GM18519 (cell line): ENCODE measurements around the gene SKI.
"Not testable (repeated sequence)": the region's sequence is repeated elsewhere in the genome, so short reads cannot be mapped to it uniquely, and the experiment has no call there.

ENCODE experiments used
- ATAC-seq: cut with Tn5 transposase; IDR thresholded peaks from one replicate; pipeline ENCODE4 v1.9.1; 2021; ENCODE audit warnings: mild to moderate bottlenecking, moderate library complexity; ENCODE audit not compliant: unreplicated experiment, low FRiP score

Gene SKI

DNA sequence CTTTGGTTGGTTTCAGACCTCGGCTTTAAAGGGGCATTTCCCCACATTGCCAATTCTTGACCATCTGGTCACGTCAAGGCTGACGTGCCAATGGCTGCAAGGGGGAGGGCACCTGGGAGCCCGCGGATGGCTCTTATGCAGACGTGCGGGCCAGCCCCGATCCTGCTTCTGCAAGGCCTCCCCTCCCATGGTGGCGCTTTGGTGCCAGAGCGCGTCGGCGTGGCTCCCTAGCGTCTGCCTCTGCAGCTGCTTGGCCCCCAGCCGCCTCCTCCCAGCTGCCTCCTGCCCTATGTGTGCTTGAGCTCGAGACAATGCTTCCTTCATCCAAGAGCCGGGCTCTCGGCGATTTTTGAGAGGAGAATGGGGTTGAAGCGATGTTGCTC is 29.1 kb downstream of the SKI start:
- ATAC-seq = no peak

DNA sequence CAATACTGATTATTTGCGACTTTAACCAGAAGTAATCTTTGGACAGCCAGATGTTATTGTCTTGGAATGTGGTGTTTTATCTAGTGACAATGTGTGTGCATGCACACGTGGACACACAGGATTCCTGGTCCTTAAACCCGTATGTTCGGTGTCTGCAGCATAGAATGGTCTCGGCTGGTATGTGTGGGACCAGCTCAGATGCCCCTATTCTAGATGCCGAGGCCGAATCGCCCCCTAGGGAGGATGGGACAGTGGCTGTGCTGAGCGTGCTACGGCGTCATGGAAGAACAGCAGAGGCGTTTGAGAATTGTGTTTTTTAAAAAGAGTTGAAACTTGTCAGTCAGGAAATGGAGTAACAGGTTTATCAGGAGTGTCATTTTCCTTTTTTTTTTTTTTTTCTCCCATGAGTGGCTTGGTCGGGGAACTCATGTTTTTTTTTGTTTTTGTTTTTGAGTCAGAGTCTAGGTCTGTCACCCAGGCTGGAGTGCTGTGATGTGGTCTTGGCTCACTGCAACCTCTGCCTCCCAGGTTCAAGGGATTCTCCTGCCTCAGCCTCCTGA is 30.1 kb downstream of the SKI start:
- ATAC-seq = no peak

DNA sequence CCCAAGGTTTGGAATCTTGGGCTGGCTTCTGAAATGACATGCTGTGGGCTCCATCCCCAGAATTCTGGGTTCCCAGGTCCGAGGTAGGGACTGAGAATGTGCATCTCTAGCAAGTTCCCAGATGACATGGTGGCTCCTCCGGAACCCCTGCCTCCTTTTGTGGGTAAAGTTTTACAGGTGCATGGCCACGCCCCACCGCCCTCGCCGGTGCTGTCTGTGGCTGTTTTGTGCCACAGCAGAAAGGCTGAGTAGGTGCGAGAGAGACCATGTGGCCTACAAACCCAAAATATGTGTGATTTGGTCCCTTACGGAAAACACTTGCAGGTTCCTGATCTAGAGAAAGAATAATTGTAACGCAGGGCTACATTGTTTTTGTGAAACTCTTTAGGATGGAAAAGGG is 30.9 kb downstream of the SKI start:
- ATAC-seq = no peak

DNA sequence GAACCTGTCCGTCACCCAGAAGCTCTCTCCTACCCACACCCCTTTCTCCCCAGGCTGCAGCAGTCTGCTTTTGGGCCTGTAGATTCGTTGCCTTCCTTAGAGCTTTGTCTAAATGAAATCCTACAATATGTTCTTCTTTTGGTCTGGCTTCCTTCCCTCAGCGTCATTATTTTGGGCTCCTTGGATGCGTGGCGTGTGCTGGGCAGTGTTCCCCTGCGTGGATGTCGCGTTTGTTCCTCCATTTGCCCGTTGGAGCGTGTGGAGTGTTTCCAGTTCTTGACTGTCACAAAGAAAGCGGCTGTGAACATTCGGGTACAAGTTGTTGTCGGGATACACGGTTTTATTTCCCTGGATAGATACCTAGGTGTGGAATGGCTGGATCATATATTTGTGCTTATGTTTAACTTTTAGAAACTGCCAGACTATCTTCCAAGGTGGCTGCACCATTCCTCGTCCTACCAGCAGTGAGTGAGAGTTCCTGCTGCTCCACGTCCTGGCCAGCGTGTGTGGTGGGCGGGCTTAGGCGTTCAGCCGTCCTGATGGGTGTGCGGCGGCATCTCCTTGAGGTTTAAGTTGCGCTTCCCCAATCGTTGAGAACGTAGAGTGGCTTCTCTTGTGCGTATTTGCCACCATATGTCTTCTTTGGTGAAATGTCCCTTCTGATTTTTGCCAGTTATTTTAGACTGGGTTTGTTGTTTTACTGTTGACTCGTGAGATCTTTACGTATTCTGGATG is 31.7 kb downstream of the SKI start:
- ATAC-seq = no peak

DNA sequence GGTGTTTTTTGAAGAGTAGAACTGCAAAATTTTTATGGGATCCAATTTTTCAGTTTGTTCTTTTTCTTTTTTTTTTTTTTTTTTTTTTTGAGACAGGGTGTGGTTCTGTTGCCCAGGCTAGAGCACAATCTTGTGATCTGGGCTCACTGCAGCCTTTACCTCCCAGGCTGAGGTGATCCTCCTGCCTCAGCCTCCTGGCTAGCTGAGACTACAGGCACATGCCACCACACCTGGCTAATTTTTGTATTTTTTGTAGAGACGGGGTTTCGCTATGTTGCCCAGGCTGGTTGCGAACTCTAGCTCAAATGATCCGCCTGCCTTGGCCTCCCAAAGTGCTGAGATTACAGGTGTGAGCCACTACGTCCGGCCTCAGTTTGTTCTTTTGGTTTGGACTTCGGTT is 32.4 kb downstream of the SKI start:
- ATAC-seq = not testable (repeated sequence)

DNA sequence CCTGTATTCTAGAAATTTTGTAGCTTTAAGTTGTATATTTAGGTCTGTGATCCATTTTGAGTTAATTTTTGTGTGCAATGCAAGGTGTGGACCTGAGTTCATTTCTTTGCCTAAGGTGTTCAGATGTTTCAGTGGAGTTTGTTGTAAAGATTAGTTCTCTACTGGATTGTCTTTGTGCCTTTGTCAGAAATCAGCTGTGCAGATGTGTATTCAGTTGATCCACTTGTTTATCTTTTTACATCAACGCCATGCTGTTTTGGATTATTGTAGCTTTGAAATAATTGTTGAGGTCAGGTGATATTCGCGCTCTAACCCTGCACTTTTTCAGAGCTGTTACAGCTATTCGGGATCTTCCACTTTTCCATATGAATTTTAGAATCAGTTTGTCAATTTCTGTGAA is 32.8 kb downstream of the SKI start:
- ATAC-seq = no peak

DNA sequence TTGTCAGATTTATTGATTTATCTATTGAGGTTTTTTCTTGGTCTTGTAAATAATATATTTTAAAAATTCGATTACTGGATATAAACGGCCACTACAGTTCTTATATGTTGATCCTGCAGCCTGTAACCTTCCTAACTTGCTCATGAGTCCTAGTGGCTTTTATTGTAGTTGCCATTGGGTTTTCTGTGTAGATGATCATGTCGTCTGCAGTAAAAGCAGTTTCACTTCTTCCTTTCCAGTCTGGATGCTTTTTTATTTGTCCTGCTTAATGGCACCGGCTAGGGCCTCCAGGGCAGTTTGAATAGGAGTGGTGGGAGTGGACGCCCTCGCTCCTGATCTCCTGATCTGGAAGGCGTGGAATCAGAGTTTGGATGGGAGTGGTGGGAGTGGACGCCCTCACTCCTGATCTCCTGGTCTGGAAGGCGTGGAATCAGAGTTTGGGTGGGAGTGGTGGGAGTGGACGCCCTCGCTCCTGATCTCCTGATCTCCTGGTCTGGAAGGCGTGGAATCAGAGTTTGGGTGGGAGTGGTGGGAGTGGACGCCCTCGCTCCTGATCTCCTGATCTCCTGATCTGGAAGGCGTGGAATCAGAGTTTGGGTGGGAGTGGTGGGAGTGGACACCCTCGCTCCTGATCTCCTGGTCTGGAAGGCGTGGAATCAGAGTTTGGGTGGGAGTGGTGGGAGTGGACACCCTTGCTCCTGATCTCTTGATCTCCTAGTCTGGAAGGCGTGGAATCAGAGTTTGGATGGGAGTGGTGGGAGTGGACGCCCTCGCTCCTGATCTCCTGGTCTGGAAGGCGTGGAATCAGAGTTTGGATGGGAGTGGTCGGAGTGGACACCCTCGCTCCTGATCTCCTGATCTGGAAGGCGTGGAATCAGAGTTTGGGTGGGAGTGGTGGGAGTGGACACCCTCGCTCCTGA is 33.6 kb downstream of the SKI start:
- ATAC-seq = not testable (repeated sequence)

DNA sequence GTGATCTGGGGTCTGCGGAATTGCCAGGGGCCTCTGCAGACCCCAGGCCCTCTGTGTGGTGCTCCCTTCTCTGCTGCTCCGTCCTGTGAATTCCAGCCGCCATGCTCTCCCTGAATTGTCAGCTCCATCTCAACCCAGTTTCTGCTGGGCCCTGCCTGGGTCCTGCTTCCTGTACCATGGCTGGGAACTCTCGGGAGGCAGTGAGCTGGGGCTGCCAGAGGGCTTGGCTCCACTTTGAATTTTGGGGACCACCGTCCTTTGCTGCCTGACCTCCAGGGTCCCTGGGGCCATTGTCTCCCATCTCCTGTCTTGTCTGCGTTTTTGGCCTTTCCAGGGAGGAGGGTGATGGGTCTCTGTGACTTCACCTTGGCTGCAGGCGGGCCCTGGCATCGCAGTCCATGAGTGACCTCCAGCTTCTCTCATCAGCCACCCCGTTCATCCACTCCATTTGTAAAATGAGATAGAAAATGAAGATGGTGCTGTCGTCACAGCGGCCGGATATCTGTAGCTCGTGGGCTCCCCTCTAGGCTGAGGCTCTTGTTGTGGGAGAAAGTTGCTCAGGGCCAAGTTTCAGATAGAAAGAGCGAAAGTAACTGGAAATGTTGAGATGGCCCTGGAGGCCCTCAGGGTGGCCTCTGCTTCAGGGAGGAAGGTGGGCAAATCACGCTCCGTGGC is 38.3 kb downstream of the SKI start:
- ATAC-seq = no peak

DNA sequence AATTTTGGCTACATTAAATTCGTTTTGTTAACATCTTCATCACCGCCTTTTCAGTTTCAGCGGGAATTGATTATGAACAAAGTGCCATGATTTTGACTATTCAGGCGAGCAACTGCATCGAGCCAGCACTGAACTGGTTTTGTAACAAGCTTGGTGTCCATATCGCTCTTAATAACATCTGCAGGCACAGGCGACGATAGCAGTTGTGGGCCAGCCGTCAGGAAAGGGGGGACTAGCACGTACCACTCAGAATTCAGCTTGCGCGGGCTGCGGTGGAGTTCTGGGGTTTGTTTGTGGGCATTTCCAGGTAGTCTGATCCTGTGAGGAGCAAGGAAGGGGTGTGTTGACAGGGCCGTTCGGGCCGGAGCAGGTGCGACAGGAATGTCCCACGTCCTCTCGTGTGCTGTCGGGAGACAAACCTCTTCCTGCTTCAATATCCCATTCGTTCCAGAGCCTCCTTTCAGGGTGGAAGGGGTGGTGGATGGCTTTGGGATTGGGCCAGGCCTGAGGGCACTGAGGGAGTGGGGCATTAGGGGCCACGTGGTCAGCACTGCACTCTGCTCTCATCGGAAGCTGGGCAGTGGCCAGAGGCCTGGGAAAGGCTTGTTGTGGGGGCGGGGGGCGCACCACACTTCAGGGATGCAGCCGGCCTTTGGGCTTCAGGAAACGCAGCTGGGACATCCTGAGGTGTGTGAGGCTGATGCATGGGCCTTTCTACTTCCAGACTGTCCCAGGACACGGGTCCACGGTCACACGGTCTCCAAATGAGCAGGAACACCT is 39.1 kb downstream of the SKI start:
- ATAC-seq = no peak

DNA sequence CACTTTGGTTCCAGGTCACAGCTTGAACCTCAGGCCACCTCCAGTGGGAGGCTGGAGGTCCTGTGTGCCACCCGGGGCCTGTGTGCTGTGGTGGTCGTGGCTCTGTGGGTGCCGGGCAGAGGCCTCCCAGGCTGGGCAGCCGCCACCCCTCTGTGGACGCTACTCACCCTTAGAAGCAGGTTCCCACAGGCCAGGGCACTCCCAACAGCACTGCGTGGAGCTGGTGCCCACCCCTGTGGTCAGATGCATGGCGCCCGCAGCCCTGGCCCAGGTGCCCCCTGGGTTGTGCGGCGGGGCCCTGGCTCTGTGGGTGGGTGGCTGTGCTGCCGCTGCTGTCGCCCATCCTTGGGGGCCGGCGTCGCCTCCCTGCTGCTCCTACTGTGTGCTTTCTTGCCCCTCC is 39.7 kb downstream of the SKI start:
- no peak for ATAC-seq

DNA sequence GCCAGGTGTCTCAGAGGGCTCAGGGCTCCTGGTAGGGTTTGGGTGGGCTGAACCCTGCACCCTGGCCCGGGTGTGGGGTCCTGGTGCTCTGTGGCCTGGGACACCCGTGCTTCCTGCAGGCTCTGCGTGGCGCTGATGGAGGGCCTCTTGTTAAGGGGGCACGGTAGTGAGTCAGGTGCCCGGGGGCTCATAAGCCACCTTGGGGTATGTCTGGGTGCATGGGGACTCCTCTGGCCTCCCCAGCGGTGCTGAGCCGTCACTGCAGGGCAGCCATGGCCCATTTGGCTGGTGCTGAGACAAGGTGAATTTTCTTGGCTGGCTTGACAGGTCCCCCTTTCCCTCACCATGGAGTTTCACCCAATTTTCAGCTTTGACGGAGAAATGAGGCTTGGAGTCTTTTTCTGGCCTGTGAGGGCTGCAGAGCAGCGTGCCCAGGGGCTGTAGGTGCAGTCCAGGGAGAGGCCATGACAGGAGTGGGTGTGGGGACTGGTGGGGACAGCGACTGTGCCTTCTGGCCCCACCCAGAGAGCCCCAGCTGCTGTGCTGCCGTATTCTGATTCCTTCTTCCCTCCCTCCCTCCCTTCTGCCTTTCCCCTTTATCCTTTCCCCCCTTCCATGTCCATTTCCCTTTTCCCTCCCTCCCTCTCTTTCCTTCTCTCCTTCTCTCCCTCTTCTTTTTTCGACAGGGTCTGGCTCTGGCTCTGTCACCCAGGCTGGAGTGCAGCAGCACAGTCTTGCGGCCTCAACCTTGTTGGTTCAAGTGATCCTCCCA is 40.4 kb downstream of the SKI start:
- no peak for ATAC-seq

DNA sequence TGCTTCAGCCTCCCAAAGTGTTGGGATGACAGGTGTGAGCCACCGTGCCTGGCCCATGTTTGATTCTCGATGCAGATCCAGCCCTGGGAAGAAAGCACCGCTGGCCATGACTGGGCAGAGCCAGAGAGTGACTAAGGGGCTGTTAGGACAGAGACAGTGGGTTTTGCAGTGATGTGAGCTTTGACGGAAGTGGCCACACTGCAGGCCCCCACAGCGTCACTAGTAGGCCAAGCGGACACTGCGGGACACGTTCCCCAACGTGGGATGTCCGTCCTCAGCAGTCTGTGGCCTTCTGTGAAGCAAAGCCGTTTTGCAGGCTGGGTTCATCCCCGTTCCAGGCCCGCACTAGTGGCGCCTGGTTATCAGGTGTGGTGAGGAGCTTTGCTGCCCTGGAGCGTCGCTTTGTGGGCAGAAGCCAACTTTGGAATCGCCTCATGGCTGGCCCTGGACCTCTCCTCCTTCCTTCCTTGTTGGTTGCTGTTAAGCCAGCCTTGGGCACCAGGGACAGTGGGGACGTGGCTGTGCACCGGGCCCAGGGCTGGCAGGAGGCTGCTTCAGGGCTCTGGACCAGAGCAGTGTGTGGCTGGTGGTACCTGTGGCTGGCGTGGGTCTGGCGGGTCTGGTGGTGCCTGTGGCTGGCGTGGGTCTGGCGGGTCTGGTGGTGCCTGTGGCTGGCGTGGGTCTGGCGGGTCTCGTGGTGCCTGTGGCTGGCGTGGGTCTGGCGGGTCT is 41.2 kb downstream of the SKI start:
- ATAC-seq = no peak

DNA sequence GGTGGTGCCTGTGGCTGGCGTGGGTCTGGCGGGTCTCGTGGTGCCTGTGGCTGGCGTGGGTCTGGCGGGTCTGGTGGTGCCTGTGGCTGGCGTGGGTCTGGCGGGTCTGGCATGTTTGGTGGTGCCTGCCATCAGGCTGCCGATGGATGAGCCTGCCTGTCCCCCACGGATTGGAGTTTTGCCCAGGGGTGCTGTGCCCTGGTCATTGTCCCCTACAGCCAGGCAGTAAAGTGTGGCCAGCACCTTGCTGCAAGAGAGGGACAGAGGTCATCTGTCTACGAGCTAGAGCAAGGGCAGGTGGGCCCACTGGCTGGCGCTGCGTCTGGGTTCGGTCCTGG is 41.8 kb downstream of the SKI start:
- ATAC-seq = no peak

DNA sequence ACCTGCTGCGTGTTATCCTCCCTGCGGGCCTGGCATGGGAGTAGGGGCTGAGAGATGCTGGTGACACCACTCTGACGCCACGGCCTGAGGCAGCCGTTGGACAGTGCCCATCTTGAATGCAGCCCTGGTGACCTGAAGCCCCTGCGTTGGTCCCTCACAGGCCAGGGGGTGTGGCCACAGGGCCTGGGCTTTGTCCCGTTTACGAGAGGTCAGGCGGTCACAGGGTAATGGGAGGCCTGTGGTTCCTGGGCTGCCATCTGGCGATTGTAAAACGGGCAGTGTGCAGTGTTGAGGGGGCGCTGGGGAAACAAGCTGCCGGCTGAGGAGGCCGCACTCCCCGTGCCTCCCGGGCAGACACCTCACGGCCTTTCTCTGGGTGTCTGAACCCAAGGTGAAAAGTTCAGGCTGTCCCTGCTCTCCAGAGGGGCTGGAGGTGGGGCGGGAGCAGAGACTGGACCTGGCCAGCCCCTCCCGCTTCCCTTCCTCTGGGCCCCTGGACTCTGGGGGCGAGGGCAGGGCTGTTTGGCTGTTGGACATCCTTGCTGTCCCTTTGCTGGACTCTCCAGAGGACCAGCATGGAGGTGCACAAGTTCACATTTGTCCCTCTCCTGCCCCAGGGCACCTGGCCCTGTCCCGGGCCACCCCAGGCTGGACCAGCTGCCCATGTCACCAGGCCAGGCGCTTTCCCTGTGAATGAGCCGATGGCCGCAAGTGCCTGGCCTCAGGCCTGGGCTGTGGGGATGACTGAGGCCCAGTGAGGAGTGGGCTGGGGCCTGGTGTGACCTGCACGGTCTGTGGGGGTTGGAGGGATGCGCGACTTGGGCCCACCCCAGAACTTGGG is 42.4 kb downstream of the SKI start:
- ATAC-seq = no peak

DNA sequence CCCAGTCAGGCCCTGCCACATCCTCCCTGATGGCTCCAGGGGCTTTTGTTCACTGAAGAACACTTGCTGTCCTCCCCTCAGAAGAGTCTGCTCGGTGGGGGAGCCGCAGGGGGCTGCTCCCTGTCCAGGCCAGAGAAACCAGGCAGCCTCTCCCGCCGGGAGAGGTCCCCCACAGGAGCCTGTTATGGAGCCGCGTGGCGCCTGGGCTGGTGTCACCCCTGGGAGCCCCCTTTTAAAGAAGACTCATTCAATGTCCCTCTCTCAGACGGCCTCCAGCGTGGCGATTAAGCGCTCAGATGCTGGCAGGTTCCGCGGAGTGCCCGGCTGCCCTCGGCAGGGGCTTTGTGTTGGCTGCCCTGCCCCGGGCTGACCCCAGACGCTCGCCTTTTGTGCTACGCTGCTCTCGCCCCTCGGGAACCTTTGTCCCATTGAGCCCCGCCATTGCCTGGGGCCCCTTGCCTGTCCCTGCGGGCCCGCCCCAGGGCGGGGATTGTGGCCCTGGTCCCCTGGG is 43.1 kb downstream of the SKI start:
- no peak for ATAC-seq

DNA sequence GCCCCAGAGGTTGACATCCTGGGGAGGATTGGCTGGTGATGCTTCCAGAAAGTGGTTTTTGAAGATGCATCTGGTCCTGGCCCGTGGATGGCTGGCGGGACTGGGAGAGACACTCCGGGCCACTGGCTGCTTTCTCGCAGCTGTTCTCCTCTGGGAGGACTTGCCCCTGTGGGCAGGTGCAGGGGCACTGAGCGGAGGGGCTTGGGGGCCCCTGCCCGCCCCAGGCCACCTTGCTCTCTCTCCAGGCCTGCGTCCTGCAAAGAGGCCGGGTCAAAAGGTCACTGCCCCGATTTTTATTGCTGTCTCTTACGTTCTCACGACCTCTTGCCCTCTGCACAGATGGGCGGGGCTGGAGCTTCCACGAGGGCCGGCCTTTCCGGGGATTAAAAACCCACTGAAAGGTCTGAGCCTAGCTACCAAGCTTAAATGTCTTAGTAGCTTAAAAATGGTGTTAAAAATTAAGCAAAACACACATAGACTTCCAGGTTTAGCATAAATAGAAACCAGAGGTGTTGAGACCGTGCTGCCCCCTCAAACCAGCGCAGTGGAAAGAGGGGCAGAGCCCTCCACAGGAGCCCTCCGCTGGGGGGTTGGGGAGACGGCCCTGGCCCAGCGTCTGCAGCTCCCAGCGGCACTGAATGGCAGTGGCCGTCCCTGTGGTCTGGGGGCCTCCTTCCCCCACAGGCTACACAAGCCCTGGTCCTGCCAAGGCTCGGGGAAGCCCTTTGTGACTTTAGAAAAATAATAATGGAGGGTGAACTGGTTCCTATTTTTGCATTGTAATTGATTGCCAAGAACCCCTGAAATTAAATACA is 43.9 kb downstream of the SKI start:
- ATAC-seq = no peak
